Liver (tissue), 3 donors: Measurements from ENCODE around the gene TIAM2.

Source experiments
- CTCF ChIP-seq: fragments of 150-350 bp; IDR thresholded peaks from 2 replicates; pipeline ENCODE4 v1.5.1; 2017; ENCODE audit warnings: improper control_type of control experiment, low read depth, low read length; ENCODE audit not compliant: missing input control
- GABPA ChIP-seq, 2 donors: IDR thresholded peaks in 1 of 2; conservative IDR thresholded peaks in 1 of 2; 2 replicates each; pipeline ENCODE4 v1.6.1; 2016; ENCODE audit warnings: antibody characterized with exemption in 2 of 2, mild to moderate bottlenecking in 1 of 2, moderate library complexity in 1 of 2
- JUND ChIP-seq, 2 donors: IDR thresholded peaks; 2 replicates each; pipeline ENCODE4 v1.6.1; 2016; ENCODE audit warnings: antibody characterized with exemption in 2 of 2
- RAD21 ChIP-seq, 2 donors: IDR thresholded peaks; 2 replicates each; pipeline ENCODE4 v1.6.1; 2016; ENCODE audit warnings: antibody characterized with exemption in 2 of 2, mild to moderate bottlenecking in 2 of 2
- YY1 ChIP-seq: IDR thresholded peaks from 2 replicates; pipeline ENCODE4 v1.6.1; 2016; ENCODE audit warnings: antibody characterized with exemption, mild to moderate bottlenecking
- TF ChIP-seq, protein P1 (sequence below): IDR thresholded peaks from 2 replicates; pipeline ENCODE4 v1.6.1; 2016; ENCODE audit warnings: antibody characterized with exemption, mild to moderate bottlenecking
- donor health status: healthy.
- donor health status: healthy.

GRCh38 chr6:155093430-155093829, 98.3 kb downstream of the TIAM2 start:
- TF ChIP-seq RAD21 (IDR thresholded peaks at IDR 0.05), result no peak
- TF ChIP-seq, protein P1, sequence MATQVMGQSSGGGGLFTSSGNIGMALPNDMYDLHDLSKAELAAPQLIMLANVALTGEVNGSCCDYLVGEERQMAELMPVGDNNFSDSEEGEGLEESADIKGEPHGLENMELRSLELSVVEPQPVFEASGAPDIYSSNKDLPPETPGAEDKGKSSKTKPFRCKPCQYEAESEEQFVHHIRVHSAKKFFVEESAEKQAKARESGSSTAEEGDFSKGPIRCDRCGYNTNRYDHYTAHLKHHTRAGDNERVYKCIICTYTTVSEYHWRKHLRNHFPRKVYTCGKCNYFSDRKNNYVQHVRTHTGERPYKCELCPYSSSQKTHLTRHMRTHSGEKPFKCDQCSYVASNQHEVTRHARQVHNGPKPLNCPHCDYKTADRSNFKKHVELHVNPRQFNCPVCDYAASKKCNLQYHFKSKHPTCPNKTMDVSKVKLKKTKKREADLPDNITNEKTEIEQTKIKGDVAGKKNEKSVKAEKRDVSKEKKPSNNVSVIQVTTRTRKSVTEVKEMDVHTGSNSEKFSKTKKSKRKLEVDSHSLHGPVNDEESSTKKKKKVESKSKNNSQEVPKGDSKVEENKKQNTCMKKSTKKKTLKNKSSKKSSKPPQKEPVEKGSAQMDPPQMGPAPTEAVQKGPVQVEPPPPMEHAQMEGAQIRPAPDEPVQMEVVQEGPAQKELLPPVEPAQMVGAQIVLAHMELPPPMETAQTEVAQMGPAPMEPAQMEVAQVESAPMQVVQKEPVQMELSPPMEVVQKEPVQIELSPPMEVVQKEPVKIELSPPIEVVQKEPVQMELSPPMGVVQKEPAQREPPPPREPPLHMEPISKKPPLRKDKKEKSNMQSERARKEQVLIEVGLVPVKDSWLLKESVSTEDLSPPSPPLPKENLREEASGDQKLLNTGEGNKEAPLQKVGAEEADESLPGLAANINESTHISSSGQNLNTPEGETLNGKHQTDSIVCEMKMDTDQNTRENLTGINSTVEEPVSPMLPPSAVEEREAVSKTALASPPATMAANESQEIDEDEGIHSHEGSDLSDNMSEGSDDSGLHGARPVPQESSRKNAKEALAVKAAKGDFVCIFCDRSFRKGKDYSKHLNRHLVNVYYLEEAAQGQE, result no peak
- TF ChIP-seq CTCF, result no peak
- no peak for TF ChIP-seq YY1
- no peak for TF ChIP-seq JUND (IDR thresholded peaks at IDR 0.05)
- TF ChIP-seq GABPA (IDR thresholded peaks at IDR 0.05 in 1 of 2, conservative IDR thresholded peaks at IDR 0.05 in 1 of 2), result no peak
